Gastrocnemius medialis (tissue), 4 donors: ENCODE results near the gene PHKA2. TPM values are rescaled to one million over a fixed set of nuclear protein-coding genes. Genes with fewer than 3 reads are reported as not detected.

Experiments
- ATAC-seq, 2 donors: fragments of 150-250 bp; one replicate each; pipeline ENCODE4 v1.9.1; 2016
- DNase-seq, 2 donors: peaks; one replicate each; pipeline ENCODE4 v3.0.0-alpha.2; 2019
- H3K27ac ChIP-seq, 4 donors: fragments of 200-600 bp; sonication (generic); 1 replicate in 1 of 4; 2 replicates in 3 of 4; pipeline ENCODE4 v1.5.1; 2016 to 2018; ENCODE audit warnings: mild to moderate bottlenecking in 2 of 4, moderate library complexity in 1 of 4
- H3K27me3 ChIP-seq, 3 donors: fragments of 200-600 bp; sonication (generic) in 2 of 3; 1 replicate in 1 of 3; 2 replicates in 2 of 3; pipeline versions ENCODE4 v1.5.1 to v1.6.0; 2016 to 2019; ENCODE audit warnings: mild to moderate bottlenecking in 1 of 3, moderate library complexity in 1 of 3
- H3K36me3 ChIP-seq, 2 donors: fragments of 200-600 bp; sonication (generic) in 1 of 2; one replicate each; pipeline ENCODE4 v1.5.1; 2017 to 2018
- H3K4me1 ChIP-seq, 2 donors: fragments of 200-600 bp; sonication (generic) in 1 of 2; one replicate each; pipeline ENCODE4 v1.5.1; 2016 to 2017; ENCODE audit warnings: mild to moderate bottlenecking in 2 of 2
- H3K4me3 ChIP-seq, 4 donors: fragments of 200-600 bp; sonication (generic) in 3 of 4; 1 replicate in 1 of 4; 2 replicates in 3 of 4; pipeline ENCODE4 v1.5.1; 2016 to 2019; ENCODE audit warnings: mild to moderate bottlenecking in 2 of 4
- H3K9me3 ChIP-seq, 3 donors: fragments of 200-600 bp; sonication (generic) in 2 of 3; 1 replicate in 1 of 3; 2 replicates in 2 of 3; pipeline ENCODE4 v1.5.1; 2016 to 2019
- POLR2A ChIP-seq, 2 donors: fragments of 450-650 bp; IDR thresholded peaks; one replicate each; pipeline ENCODE4 v1.6.1; 2017; ENCODE audit warnings: antibody characterized with exemption in 2 of 2, mild to moderate bottlenecking in 2 of 2, moderate library complexity in 2 of 2
- in situ Hi-C, 4 donors: fragments of 200-750 bp; cut with MboI; loops; one replicate each; pipeline versions ENCODE4 v1.15.0 to v1.8.0; 2017; ENCODE audit warnings: low sequenced_read_pairs in 4 of 4
- intact Hi-C: fragments of 100-400 bp; cut with DNase I; formaldehyde crosslinking; loops from one replicate; pipeline ENCODE4 v1.15.1; 2023; ENCODE audit warnings: low total_unique reads
- total RNA-seq, 4 donors: library from RNA; depleted of rRNA; stranded (reverse); fragments of >200 nt; gene quantifications; one replicate each; pipeline versions ENCODE4 v1.1.0 to v1.2.3, GENCODE V29; 2016
- TF ChIP-seq, protein P1 (sequence below), 5 experiments: fragments of 450-650 bp in 3 of 5; fragments of 200-600 bp in 2 of 5; sonication (generic) in 2 of 5; IDR thresholded peaks in 4 of 5; conservative IDR thresholded peaks in 1 of 5; 1 replicate in 4 of 5; 2 replicates in 1 of 5; pipeline ENCODE4 v1.5.1; 2016 to 2019; ENCODE audit warnings: antibody characterized with exemption in 5 of 5, mild to moderate bottlenecking in 3 of 5, moderate library complexity in 3 of 5

Gene PHKA2
- total RNA-seq, 4 donors from 2014 or later = 4.6 to 20.6 (median 11.0) TPM

DNA sequence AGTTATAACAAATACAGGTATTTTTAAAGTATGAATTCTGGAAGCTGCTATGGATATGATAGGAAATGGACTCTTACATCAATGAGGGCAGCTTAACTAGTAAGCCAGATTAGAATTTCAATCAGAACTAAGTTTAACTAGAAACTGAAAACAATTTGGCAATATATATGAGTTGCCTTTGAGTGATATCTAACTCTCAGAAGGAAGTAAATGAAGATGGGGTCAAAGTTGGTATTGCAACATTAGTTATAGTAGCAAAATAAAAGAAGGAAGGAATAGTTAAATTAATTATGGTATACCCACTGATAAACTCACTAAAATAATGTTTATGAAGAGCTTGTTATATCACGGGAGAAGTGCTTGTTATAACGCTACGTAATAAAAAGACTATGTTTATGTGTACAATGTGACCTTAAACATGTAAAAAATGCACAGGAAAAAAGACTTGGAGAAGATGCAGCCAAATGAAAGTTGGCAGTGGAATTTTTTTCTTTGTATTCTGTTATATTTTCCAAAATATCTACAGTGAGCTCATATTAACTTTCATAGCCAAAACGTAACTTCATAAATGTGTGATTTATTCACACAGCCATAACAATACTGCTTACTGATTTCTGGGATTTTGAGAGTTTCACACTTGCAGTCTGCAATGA is 34.5 kb downstream of the PHKA2 start:
- in situ Hi-C loops (no loop called here), intact Hi-C loops (no loop called here)

DNA sequence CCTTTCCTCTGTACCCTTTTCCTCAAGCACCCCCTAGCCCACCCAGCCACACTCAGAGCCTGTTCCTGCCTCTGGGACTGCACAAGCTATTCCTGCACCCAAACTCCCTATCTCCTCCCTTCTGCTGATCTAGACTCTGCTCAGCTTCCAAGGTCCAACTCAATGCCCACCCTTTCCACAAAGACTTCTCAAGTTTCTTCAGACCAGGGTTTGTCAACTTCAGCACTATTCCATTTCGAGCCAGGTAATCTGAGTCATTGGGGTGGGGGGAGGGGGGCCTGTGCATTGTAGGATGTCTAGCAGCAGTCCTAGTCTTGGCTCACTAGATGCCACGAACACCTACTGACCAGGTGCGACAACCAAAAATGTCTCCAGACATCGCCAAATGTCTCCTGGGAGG is 37.3 kb downstream of the PHKA2 start:
- Histone ChIP-seq H3K36me3 (no peaks in the 10 kb centered on the region), H3K9me3 (no peaks in the 10 kb centered on the region), H3K27me3 (no peaks in the 10 kb centered on the region), H3K4me3 (no peak overlapping the region), H3K27ac (no peak overlapping the region), H3K4me1 (peaks cover 0 to 3% of the 10 kb centered on the region in 2 donors)
- in situ Hi-C loops = no loop called here
- TF ChIP-seq, protein P1, sequence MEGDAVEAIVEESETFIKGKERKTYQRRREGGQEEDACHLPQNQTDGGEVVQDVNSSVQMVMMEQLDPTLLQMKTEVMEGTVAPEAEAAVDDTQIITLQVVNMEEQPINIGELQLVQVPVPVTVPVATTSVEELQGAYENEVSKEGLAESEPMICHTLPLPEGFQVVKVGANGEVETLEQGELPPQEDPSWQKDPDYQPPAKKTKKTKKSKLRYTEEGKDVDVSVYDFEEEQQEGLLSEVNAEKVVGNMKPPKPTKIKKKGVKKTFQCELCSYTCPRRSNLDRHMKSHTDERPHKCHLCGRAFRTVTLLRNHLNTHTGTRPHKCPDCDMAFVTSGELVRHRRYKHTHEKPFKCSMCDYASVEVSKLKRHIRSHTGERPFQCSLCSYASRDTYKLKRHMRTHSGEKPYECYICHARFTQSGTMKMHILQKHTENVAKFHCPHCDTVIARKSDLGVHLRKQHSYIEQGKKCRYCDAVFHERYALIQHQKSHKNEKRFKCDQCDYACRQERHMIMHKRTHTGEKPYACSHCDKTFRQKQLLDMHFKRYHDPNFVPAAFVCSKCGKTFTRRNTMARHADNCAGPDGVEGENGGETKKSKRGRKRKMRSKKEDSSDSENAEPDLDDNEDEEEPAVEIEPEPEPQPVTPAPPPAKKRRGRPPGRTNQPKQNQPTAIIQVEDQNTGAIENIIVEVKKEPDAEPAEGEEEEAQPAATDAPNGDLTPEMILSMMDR (IDR thresholded peaks at IDR 0.05 in 4 of 5, conservative IDR thresholded peaks at IDR 0.05 in 1 of 5) = no peak
- TF ChIP-seq POLR2A (IDR thresholded peaks at IDR 0.05) = no peak
- no peak for DNase-seq
- no peak for ATAC-seq
- intact Hi-C loops = no loop called here

More for the DNA sequence above, 34.5 kb downstream of the PHKA2 start:
- H3K4me1 ChIP-seq = peaks cover 0 to 3% of the 10 kb centered on the region in 2 donors
- no peaks in the 10 kb centered on the region for H3K36me3 ChIP-seq
- TF ChIP-seq POLR2A (IDR thresholded peaks at IDR 0.05) = no peak
- TF ChIP-seq, protein P1 (IDR thresholded peaks at IDR 0.05 in 4 of 5, conservative IDR thresholded peaks at IDR 0.05 in 1 of 5) = no peak
- H3K9me3 ChIP-seq = no peaks in the 10 kb centered on the region
- no peaks in the 10 kb centered on the region for H3K27me3 ChIP-seq
- no peak overlapping the region for H3K27ac ChIP-seq
- DNase-seq (no peak), ATAC-seq (no peak)
- no peak overlapping the region for H3K4me3 ChIP-seq

DNA sequence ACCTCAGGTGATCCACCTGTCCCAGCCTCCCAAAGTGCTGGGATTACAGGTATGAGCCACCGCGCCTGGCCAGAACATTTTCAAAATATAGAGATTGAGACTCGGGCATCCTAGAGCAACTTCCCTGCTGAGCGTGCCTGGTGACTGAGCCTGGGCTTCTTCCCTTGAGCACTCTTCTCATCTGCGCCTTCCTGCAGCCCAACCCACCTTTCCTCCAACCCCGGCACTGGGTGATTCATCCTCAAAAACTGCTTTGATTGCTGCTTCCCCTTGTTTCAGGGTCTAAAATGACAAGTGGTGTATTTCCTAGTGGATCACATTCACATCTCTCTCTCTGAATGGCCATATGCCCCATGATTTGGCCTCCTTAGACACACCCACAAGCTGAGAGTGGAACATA is 37.8 kb downstream of the PHKA2 start:
- peaks cover 0 to 3% of the 10 kb centered on the region in 2 donors for H3K4me1 ChIP-seq
- TF ChIP-seq, protein P1 (IDR thresholded peaks at IDR 0.05 in 4 of 5, conservative IDR thresholded peaks at IDR 0.05 in 1 of 5) = no peak
- TF ChIP-seq POLR2A (IDR thresholded peaks at IDR 0.05) = no peak
- in situ Hi-C loops = no loop called here
- intact Hi-C loops = no loop called here
- DNase-seq (no peak), ATAC-seq (no peak)
- H3K9me3 ChIP-seq = no peaks in the 10 kb centered on the region
- no peaks in the 10 kb centered on the region for H3K27me3 ChIP-seq
- H3K27ac ChIP-seq = no peak overlapping the region
- no peak overlapping the region for H3K4me3 ChIP-seq
- H3K36me3 ChIP-seq = no peaks in the 10 kb centered on the region

DNA sequence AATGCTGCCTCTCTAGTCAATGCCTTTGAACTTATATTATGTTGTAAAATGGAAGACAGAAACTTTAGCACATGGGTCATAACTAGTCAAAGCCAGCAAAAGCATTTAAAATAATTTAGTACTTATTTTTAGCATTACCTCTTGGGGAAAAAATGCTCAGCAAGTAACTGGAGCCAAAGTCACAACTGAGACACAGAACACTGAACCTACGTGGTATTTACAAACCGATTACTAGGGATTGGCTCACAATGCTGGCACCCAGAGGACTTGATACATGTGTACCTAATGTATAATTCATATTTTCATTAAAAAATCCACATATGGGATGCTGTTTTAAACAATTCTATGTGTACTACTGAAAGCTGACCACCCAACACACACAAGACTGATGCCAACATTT is 38.4 kb downstream of the PHKA2 start:
- H3K9me3 ChIP-seq = no peaks in the 10 kb centered on the region
- no peak overlapping the region for H3K4me3 ChIP-seq
- DNase-seq = no peak
- TF ChIP-seq, protein P1 (IDR thresholded peaks at IDR 0.05 in 4 of 5, conservative IDR thresholded peaks at IDR 0.05 in 1 of 5) = no peak
- no peak for TF ChIP-seq POLR2A (IDR thresholded peaks at IDR 0.05)
- peaks cover 0 to 3% of the 10 kb centered on the region in 2 donors for H3K4me1 ChIP-seq
- in situ Hi-C loops (no loop called here), intact Hi-C loops (no loop called here)
- no peak for ATAC-seq
- no peak overlapping the region for H3K27ac ChIP-seq
- peaks cover 0 to 5% of the 10 kb centered on the region in 2 donors for H3K36me3 ChIP-seq
- no peaks in the 10 kb centered on the region for H3K27me3 ChIP-seq

DNA sequence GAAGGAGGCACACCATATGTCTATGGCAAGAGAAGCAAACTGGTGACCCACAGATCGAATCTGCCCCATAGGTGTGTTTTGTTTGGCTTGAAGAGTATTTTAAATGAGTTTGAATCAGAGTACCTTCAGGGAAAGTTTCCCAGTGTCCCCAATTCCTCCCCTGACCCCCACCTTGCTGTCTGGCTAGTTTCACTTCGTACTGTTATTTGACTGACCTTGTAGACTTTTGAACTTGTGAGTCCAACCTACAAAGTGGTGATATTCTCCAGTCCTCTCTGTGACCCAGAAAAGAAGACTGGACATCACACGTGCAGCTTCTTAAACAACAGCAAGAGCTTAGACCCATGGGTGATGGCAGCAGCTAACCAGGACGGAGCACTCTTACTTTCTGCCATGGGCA is 39.4 kb downstream of the PHKA2 start:
- in situ Hi-C loops = no loop called here
- Histone ChIP-seq H3K36me3 (peaks cover 0 to 5% of the 10 kb centered on the region in 2 donors), H3K9me3 (no peaks in the 10 kb centered on the region), H3K4me3 (no peak overlapping the region), H3K27ac (no peak overlapping the region), H3K4me1 (peaks cover 0 to 3% of the 10 kb centered on the region in 2 donors), H3K27me3 (no peaks in the 10 kb centered on the region)
- DNase-seq = no peak
- intact Hi-C loops = no loop called here
- TF ChIP-seq POLR2A (IDR thresholded peaks at IDR 0.05) = no peak
- TF ChIP-seq, protein P1 (IDR thresholded peaks at IDR 0.05 in 4 of 5, conservative IDR thresholded peaks at IDR 0.05 in 1 of 5) = no peak
- ATAC-seq = no peak
